ENCODE measurements around the gene NUP50. TPM values are rescaled to one million over a fixed set of nuclear protein-coding genes. Genes with fewer than 3 reads are reported as not detected.

NUP50 gene
- total RNA-seq, 2 donors from 2014 or later = 71.9 to 111 TPM

GRCh38 chr22:45224331-45224730, 60.6 kb downstream of the NUP50 start:
- Histone ChIP-seq H3K36me3 (no peaks in the 10 kb centered on the region), H3K27ac (no peak overlapping the region), H3K9ac (ENCODE audit: low read depth in 2 of 2, low read length in 2 of 2) (no peak overlapping the region), H3K4me3 (no peak overlapping the region), H3K4me1 (peaks cover 3% of the 10 kb centered on the region), H3K27me3 (no peaks in the 10 kb centered on the region), H3K9me3 (no peaks in the 10 kb centered on the region)
- TF ChIP-seq CTCF (IDR thresholded peaks at IDR 0.05) = no peak
- intact Hi-C loops (cut with DNase I) = no loop called here
- DNase-seq = no peak

GRCh38 chr22:45224988-45225731, 61.4 kb downstream of the NUP50 start:
- DNase-seq = no peak
- Histone ChIP-seq H3K36me3 (no peaks in the 10 kb centered on the region), H3K4me3 (no peak overlapping the region), H3K27me3 (no peaks in the 10 kb centered on the region), H3K9me3 (no peaks in the 10 kb centered on the region), H3K27ac (no peak overlapping the region), H3K9ac (ENCODE audit: low read depth in 2 of 2, low read length in 2 of 2) (no peak overlapping the region), H3K4me1 (peaks cover 3% of the 10 kb centered on the region)
- TF ChIP-seq CTCF (IDR thresholded peaks at IDR 0.05) = no peak
- intact Hi-C loops (cut with DNase I) = no loop called here

GRCh38 chr22:45225732-45226502, 62.2 kb downstream of the NUP50 start:
- Histone ChIP-seq H3K9ac (ENCODE audit: low read depth in 2 of 2, low read length in 2 of 2) (no peak overlapping the region), H3K36me3 (no peaks in the 10 kb centered on the region), H3K27ac (no peak overlapping the region), H3K9me3 (no peaks in the 10 kb centered on the region), H3K4me1 (peaks cover 3% of the 10 kb centered on the region), H3K4me3 (no peak overlapping the region), H3K27me3 (no peaks in the 10 kb centered on the region)
- intact Hi-C loops (cut with DNase I) = no loop called here
- no peak for DNase-seq
- no peak for TF ChIP-seq CTCF (IDR thresholded peaks at IDR 0.05)

GRCh38 chr22:45226503-45227186, 62.9 kb downstream of the NUP50 start:
- H3K9me3 ChIP-seq = no peaks in the 10 kb centered on the region
- peaks cover 3% of the 10 kb centered on the region for H3K4me1 ChIP-seq
- intact Hi-C loops (cut with DNase I) = no loop called here
- H3K27ac ChIP-seq = no peak overlapping the region
- no peaks in the 10 kb centered on the region for H3K27me3 ChIP-seq
- no peak for TF ChIP-seq CTCF (IDR thresholded peaks at IDR 0.05)
- DNase-seq = no peak
- peak overlapping the region in 1 of 2 donors; percentile 24 for H3K9ac ChIP-seq (ENCODE audit: low read depth in 2 of 2, low read length in 2 of 2)
- H3K4me3 ChIP-seq = no peak overlapping the region
- no peaks in the 10 kb centered on the region for H3K36me3 ChIP-seq

- intact Hi-C loops (cut with DNase I) = no loop called here
- Histone ChIP-seq H3K36me3 (no peaks in the 10 kb centered on the region), H3K27me3 (no peaks in the 10 kb centered on the region), H3K4me1 (peaks cover 3% of the 10 kb centered on the region), H3K27ac (no peak overlapping the region), H3K9me3 (no peaks in the 10 kb centered on the region), H3K9ac (ENCODE audit: low read depth in 2 of 2, low read length in 2 of 2) (no peak overlapping the region), H3K4me3 (no peak overlapping the region)
- DNase-seq = no peak
- no peak for TF ChIP-seq CTCF (IDR thresholded peaks at IDR 0.05)
Observed at GRCh38 chr22:45227645-45228400, 64.1 kb downstream of the NUP50 start.
